Measurements from ENCODE around the gene ABRACL.
"Not testable (repeated sequence)": the region's sequence is repeated elsewhere in the genome, so short reads cannot be mapped to it uniquely, and the experiment has no call there.

Gene ABRACL

GRCh38 chr6:138988469-138988834 is 40.1 kb upstream of the ABRACL start:
- TF ChIP-seq, protein P1, sequence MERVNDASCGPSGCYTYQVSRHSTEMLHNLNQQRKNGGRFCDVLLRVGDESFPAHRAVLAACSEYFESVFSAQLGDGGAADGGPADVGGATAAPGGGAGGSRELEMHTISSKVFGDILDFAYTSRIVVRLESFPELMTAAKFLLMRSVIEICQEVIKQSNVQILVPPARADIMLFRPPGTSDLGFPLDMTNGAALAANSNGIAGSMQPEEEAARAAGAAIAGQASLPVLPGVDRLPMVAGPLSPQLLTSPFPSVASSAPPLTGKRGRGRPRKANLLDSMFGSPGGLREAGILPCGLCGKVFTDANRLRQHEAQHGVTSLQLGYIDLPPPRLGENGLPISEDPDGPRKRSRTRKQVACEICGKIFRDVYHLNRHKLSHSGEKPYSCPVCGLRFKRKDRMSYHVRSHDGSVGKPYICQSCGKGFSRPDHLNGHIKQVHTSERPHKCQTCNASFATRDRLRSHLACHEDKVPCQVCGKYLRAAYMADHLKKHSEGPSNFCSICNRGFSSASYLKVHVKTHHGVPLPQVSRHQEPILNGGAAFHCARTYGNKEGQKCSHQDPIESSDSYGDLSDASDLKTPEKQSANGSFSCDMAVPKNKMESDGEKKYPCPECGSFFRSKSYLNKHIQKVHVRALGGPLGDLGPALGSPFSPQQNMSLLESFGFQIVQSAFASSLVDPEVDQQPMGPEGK (CRISPR knock-in tag; IDR thresholded peaks at IDR 0.05; ENCODE audit: borderline replicate concordance), result no peak
- TF ChIP-seq ESRRG (CRISPR knock-in tag; IDR thresholded peaks at IDR 0.05), result no peak
- peak; percentile 53 for ATAC-seq

GRCh38 chr6:138989098-138989983 is 39.2 kb upstream of the ABRACL start:
- TF ChIP-seq ZFP30 (CRISPR knock-in tag; IDR thresholded peaks at IDR 0.05) (no peak), ZFP3 (CRISPR knock-in tag; IDR thresholded peaks at IDR 0.05) (no peak), ARNTL (CRISPR knock-in tag; IDR thresholded peaks at IDR 0.05; ENCODE audit: borderline replicate concordance, low read depth) (no peak), TOX (CRISPR knock-in tag; IDR thresholded peaks at IDR 0.05; ENCODE audit: borderline replicate concordance) (no peak)
- TF ChIP-seq, protein P2, sequence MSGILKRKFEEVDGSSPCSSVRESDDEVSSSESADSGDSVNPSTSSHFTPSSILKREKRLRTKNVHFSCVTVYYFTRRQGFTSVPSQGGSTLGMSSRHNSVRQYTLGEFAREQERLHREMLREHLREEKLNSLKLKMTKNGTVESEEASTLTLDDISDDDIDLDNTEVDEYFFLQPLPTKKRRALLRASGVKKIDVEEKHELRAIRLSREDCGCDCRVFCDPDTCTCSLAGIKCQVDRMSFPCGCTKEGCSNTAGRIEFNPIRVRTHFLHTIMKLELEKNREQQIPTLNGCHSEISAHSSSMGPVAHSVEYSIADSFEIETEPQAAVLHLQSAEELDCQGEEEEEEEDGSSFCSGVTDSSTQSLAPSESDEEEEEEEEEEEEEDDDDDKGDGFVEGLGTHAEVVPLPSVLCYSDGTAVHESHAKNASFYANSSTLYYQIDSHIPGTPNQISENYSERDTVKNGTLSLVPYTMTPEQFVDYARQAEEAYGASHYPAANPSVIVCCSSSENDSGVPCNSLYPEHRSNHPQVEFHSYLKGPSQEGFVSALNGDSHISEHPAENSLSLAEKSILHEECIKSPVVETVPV (CRISPR knock-in tag; IDR thresholded peaks at IDR 0.05), result no peak
- no peak for ATAC-seq

DNA sequence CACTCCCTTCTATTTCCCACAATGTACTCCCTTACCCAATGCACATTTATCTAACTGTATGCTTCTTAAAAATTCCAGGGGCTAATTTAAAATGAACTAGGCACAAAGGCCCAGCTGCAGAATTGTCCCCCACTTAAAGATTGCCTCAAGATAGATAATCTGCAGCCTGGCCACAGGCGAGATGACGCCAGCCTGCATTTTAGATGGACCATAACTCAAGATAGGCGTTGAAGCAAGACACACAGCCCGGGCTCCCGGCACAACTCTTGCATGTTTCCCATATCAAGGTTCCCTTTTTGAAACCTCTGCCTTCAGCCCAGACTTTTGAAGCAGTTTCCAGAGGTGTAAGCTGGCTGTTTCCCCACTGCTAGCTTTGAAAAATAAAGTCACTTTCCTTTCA is 37.3 kb upstream of the ABRACL start:
- no peak for TF ChIP-seq ZNF565 (CRISPR knock-in tag; conservative IDR thresholded peaks at IDR 0.05; ENCODE audit: low read depth)
- TF ChIP-seq GLIS3 (CRISPR knock-in tag; IDR thresholded peaks at IDR 0.05), result no peak
- no peak for TF ChIP-seq TOX (CRISPR knock-in tag; IDR thresholded peaks at IDR 0.05; ENCODE audit: borderline replicate concordance)
- no peak for TF ChIP-seq ZC3H10 (CRISPR knock-in tag; IDR thresholded peaks at IDR 0.05)
- TF ChIP-seq, protein P1 (CRISPR knock-in tag; IDR thresholded peaks at IDR 0.05; ENCODE audit: borderline replicate concordance), result no peak
- TF ChIP-seq, protein P3, sequence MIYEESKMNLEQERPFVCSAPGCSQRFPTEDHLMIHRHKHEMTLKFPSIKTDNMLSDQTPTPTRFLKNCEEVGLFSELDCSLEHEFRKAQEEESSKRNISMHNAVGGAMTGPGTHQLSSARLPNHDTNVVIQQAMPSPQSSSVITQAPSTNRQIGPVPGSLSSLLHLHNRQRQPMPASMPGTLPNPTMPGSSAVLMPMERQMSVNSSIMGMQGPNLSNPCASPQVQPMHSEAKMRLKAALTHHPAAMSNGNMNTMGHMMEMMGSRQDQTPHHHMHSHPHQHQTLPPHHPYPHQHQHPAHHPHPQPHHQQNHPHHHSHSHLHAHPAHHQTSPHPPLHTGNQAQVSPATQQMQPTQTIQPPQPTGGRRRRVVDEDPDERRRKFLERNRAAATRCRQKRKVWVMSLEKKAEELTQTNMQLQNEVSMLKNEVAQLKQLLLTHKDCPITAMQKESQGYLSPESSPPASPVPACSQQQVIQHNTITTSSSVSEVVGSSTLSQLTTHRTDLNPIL (CRISPR knock-in tag; IDR thresholded peaks at IDR 0.05; ENCODE audit: low read depth), result no peak
- no peak for TF ChIP-seq ESRRG (CRISPR knock-in tag; IDR thresholded peaks at IDR 0.05)
- ATAC-seq, result no peak

DNA sequence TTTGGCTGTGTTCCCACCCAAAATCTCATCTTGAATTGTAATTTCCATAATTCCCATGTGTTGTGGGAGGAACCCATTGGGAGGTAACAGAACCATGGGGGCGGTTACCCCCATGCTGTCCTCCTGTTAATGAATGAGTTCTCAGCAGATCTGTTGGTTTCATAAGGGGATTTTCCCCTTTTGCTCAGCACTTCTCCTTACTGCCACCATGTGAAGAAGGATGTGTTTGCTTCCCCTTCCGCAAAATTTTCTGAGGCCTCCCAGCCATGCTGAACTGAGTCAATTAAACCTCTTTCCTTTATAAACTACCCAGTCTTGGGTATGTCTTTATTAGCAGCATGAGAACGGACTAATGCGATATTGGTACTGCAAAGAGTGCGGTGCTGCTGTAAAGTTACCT is 35.6 kb upstream of the ABRACL start:
- ATAC-seq, result not testable (repeated sequence)

DNA sequence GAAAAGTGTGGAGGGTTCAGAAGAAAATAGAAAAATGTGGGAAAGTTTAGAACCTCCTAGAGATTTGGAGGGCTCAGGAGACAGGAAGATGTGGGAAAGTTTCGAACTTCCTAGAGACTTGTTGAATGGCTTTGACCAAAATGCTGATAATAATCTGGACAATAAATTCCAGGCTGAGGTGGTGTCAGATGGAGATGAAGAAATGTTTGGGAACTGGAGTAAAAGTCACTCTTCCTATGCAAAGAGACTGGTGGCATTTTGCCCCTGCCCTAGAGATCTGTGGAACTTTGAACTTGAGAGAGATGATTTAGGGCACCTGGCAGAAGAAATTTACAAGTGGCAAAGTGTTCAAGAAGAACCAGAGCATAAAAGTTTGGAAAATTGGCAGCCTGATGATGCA is 35.1 kb upstream of the ABRACL start:
- ATAC-seq, result not testable (repeated sequence)

DNA sequence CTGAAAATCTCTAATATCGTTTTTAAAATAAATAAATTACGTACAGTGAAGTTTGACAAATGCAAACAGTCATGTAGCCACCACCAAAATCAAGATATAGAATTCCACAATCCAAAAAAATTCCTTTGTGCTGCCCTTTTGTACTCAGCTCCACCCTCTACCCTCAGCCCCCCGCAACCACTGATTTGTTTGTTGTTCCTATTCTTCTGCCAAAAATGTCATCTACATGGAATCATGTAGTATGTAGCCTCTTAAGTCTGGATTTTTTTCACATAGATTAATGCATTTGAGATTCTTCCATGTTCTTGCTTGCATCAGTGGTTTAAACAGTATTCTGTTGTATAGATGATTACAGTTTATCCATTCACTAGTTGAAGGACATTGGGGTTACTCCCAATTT is 32.0 kb upstream of the ABRACL start:
- no peak for TF ChIP-seq ZNF565 (CRISPR knock-in tag; conservative IDR thresholded peaks at IDR 0.05; ENCODE audit: low read depth)
- no peak for TF ChIP-seq ZNF70 (CRISPR knock-in tag; IDR thresholded peaks at IDR 0.05)
- TF ChIP-seq, protein P1 (CRISPR knock-in tag; IDR thresholded peaks at IDR 0.05; ENCODE audit: borderline replicate concordance), result no peak
- TF ChIP-seq GLIS3 (CRISPR knock-in tag; IDR thresholded peaks at IDR 0.05), result no peak
- no peak for TF ChIP-seq PPARA (CRISPR knock-in tag; IDR thresholded peaks at IDR 0.05; ENCODE audit: borderline replicate concordance)
- no peak for TF ChIP-seq CSDC2 (CRISPR knock-in tag; IDR thresholded peaks at IDR 0.05)
- TF ChIP-seq TCF4 (CRISPR knock-in tag; IDR thresholded peaks at IDR 0.05; ENCODE audit: borderline replicate concordance), result no peak
- TF ChIP-seq, protein P2 (CRISPR knock-in tag; IDR thresholded peaks at IDR 0.05), result no peak
- TF ChIP-seq RARB (CRISPR knock-in tag; IDR thresholded peaks at IDR 0.05), result no peak
- TF ChIP-seq BACH2 (CRISPR knock-in tag; IDR thresholded peaks at IDR 0.05; ENCODE audit: borderline replicate concordance), result no peak
- no peak for TF ChIP-seq ESRRG (CRISPR knock-in tag; IDR thresholded peaks at IDR 0.05)
- TF ChIP-seq SNAI2 (CRISPR knock-in tag; IDR thresholded peaks at IDR 0.05), result no peak
- no peak for TF ChIP-seq OSR1 (CRISPR knock-in tag; IDR thresholded peaks at IDR 0.05)
- TF ChIP-seq, protein P4, sequence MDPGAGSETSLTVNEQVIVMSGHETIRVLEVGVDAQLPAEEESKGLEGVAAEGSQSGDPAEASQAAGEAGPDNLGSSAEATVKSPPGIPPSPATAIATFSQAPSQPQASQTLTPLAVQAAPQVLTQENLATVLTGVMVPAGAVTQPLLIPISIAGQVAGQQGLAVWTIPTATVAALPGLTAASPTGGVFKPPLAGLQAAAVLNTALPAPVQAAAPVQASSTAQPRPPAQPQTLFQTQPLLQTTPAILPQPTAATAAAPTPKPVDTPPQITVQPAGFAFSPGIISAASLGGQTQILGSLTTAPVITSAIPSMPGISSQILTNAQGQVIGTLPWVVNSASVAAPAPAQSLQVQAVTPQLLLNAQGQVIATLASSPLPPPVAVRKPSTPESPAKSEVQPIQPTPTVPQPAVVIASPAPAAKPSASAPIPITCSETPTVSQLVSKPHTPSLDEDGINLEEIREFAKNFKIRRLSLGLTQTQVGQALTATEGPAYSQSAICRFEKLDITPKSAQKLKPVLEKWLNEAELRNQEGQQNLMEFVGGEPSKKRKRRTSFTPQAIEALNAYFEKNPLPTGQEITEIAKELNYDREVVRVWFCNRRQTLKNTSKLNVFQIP (CRISPR knock-in tag; IDR thresholded peaks at IDR 0.05; ENCODE audit: borderline replicate concordance, low read depth), result no peak
- ATAC-seq, result no peak
